HG03280 (cell line): ENCODE measurements around the gene CLCF1.

ENCODE experiments used
- ATAC-seq: cut with Tn5 transposase; IDR thresholded peaks from one replicate; pipeline ENCODE4 v1.9.1; 2021; ENCODE audit warnings: mild to moderate bottlenecking, moderate library complexity; ENCODE audit not compliant: unreplicated experiment

Gene CLCF1

DNA sequence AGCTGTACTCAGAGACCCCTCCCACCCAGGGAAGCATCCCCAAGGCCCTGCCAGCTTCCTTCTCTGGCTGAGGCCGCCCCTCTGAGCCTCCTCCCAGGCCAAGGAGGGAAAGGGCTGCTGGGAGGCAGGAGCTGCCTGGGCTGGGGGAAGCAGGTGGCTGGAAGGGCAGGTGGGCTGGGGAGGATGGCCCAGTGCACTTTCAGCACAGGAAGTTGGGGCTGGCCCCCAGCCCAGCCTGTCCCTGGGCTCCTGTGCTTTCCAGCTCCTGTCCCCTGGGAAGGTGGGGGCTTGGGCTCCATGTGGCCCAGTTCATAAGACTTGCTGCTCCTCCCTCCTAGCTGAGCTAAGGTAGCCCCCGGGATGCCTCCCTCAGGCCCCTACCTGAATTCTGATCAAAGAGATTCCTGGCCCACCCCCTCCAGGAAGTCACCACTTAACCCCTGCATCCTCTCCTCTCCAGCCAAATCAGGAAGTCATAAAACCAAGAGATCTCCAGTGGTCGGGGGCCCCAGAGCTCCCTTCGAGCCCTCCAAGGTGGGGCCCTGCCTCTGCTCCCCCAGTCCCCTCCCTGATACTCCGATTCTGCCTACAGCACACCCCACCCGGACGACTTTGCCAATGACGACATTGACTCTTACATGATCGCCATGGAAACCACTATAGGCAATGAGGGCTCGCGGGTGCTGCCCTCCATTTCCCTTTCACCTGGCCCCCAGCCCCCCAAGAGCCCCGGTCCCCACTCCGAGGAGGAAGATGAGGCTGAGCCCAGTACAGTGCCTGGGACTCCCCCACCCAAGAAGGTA, 23.4 kb upstream of the CLCF1 start:
- ATAC-seq: no peak

GRCh38 chr11:67396259-67396581, 22.8 kb upstream of the CLCF1 start:
- ATAC-seq: no peak

- ATAC-seq: no peak
Observed at GRCh38 chr11:67395555-67396258, 22.3 kb upstream of the CLCF1 start.

- no peak for ATAC-seq
Observed at GRCh38 chr11:67393990-67394389, 20.6 kb upstream of the CLCF1 start.

- no peak for ATAC-seq
Observed at GRCh38 chr11:67393437-67393836, 20.0 kb upstream of the CLCF1 start.

DNA sequence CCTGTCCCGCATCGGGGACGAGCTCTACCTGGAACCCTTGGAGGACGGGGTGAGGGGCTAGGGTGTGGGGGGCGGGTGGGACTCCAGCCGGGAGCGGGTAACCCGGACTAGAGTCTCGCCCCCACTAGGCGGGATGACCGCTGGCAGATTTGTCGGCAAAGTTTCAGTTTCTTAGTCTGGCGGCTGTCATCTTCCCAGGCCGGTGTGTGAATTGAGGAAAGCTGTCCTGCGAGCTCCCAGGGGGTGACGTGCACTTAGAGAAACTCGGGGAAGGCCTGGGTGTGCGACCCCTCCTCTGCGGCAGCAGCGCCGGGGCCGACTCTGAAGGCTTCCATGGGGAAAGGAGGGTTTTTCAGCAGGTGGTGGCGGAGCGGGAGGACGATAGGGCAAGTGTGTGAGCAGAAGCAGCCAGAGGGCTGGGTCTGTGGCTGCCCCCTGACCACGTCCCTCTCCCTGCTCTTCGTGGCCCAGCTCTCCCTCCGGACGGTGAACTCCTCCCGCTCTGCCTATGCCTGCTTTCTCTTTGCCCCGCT, 18.9 kb upstream of the CLCF1 start:
- no peak for ATAC-seq

- ATAC-seq: peak; percentile 66
Observed at GRCh38 chr11:67391304-67392182, 18.1 kb upstream of the CLCF1 start, which contains the start of gene RAD9A. TSS of gene RAD9A (plus strand) at chr11:67391986. CDS start at chr11:67392045, 59 bp downstream.

DNA sequence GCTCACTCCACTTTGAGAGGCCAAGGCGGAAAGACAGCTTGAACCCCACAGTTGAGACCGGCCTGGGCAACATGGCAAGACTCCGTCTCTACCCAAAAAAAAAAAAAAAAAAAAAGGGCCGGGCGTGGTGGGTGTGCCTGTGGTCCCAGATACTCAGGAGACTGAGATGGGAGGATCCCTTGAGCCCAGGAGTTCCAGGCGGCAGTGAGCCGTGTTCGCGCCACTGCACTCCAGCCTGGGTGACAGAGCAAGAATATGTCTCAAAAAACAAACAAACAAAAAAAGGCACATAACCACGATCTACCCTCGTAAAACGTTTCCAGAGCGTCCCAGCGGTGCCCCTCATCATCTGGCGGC, 17.5 kb upstream of the CLCF1 start:
- ATAC-seq: no peak

DNA sequence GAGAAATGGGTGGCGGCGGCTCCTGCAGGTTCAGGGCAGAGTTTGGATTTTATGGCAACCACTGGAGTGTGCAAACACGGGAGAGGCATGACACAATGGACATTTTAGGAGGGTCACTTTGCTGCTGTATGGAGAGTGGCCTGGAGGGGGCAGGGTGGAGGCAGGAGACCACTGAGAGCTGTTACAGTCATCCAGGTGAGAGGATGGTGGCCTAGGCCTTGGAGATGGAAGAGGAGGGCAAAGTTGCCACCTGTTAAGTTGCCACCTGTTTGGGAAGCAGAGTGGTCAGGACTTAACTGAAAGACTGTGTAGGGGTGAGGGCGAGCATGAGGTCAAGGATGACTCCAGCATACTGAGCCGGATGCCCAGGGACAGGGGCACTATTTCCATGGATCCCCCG, 16.1 kb upstream of the CLCF1 start:
- no peak for ATAC-seq

GRCh38 chr11:67387518-67387917, 14.1 kb upstream of the CLCF1 start:
- no peak for ATAC-seq

DNA sequence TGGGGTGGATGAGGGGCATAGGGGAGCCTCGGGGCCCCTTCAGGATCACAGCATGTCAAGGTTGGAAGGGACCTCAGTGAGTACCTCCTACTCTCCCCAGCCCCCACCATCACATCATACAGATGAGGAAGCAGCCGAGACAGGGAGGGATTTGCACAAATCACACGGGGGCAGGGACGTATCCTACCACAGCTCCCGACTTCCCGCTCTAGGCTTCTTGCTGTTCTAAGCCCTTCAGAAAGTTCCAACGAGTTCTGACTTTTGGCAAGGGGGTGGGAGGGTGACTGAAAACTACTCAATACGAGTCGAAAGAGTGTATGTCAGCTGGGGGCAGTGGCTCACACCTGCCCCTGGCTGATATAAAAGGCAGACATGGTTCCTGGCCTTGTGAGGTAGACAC, 13.7 kb upstream of the CLCF1 start:
- ATAC-seq: no peak

GRCh38 chr11:67384851-67385366, 11.5 kb upstream of the CLCF1 start:
- ATAC-seq: no peak

DNA sequence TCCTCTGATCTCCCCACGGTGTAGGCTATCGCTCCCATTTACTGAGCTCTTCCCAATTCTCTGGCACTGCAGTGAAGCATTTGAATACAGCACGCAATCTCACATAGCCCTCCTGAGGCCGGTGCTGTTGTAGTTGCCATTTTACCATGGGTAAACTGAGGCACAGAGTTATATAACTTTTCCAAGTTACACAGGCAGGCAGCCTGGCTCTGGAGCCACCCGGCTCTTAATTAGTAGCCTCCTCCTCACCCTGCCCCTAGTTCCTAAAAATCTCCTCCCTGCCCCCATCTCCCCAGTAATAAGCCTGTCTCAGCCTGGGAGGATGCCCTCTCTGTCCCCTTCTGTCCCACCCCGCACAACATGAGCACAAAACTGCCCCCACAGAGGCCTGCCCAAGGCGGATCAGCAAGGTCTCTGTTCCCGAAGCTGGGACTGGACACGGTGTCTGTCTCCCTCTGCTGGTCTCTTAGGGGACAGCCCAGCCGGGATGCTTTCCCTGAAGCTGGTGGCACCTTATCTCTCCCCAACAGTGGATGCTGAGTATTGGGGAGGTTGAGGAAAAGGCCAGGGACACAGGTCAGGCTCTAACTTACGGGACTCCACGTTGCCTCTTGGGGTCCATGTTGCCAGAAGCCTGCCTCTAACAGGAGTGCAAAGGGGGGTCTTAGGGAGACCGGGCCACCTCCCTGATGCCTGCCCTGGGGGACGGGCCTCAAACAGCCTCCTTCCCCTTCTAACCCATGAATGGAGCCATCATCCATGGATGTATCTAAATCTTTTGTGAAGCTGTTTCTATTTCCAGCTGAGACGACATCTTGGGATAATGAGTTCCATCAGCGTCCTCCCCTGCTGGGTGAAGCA, 9.1 kb upstream of the CLCF1 start:
- ATAC-seq: peak; percentile 53

DNA sequence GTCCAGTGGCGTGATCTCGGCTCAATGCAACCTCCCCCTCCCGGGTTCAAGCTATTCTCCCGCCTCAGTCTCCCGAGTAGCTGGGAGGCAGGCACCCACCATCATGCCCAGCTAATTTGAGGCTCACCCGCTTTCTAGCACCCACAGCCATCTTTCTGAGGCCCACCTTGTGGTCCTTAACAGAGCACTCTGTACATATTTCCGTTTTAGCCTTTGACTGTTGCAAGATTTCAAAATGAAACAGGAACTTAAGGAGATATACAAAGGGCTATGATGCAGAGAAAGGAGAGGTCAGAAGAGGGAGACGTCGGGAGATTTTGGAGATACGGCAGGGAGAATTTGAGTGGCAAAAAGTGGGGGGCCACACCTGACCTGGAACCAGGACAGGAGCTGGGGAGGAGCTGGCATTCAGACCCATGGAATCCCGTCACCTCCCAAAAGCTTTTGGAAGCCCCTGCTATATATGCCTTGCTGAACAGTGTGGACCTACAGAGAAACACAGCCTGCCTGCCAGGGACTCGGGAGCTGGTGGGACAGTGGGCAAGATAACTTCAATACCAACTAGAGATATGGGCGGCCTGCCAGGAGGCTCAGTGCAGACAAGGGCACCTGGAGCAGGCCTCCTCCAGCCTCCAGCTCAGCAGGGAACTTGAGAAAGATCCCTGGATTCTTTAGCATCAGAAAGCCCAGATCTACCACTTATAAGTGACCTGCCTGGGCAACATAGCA, 8.0 kb upstream of the CLCF1 start:
- ATAC-seq: no peak

DNA sequence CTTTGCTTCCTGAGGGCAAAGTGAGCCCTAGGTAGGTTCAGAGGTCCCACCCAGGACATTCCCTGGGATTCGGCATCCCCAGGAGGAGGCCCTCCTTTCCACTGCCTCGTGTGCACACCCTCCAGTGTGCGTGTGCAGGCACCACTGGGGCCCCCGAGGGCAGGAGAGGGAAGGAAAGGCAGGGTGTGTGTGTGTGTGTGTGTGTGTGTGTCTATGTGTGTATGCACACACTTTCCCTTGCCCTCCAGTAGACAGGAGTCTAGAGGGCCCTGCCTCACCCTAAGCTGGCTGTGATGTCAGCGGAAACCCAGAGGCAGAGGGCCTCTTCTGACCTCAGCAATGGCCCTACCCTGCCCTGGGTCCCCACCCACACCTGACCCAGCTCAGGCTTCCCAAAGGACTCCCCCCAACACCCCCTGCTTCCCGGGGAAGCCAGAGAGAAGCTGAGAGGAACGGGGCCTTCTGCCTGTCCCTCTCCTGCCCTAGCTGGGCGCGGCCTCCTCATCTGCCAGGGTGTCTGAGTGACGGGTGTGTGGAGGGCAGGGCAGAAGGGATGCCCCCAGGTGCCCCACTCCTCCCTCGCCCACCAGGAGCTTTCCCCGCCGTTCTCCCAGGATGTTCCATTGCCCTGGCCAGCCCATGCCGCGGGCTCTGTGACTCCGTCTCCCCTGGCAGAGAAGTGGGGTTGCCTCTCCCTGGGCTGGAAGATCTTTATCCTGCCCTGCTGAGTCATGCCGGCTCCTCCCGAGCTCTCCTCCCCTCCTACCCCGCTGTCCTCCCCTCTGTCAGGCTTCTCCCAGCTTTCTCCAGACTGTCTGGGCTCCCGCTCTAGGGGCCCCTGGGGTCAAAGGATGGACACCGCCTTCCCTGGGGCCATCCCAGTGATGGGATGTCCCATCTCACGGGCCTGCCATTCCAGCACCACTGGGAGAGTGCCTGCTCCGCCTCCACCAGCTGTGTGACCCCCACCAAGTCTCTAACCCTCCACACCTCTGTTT, 6.0 kb upstream of the CLCF1 start:
- no peak for ATAC-seq

GRCh38 chr11:67378544-67378943, 5.1 kb upstream of the CLCF1 start:
- no peak for ATAC-seq

- no peak for ATAC-seq
Observed at GRCh38 chr11:67376873-67377808, 3.7 kb upstream of the CLCF1 start.
